ENCODE results near the gene PBX1.

The PBX1 gene

GRCh38 chr1:164659621-164660411 is 100.8 kb downstream of the PBX1 start:
- no peak overlapping the region for H3K4me3 ChIP-seq (ENCODE audit: control insufficient read depth, low read depth, low read length)
- no peak for DNase-seq (ENCODE audit: low read depth)

GRCh38 chr1:164660412-164660772 is 101.4 kb downstream of the PBX1 start:
- DNase-seq (ENCODE audit: low read depth), result peak; percentile 4
- TF ChIP-seq CTCF (IDR thresholded peaks at IDR 0.05; ENCODE audit: control insufficient read depth, insufficient read depth, low read depth, low read length, missing control alignments), result no peak
- H3K4me3 ChIP-seq (ENCODE audit: control insufficient read depth, low read depth, low read length), result no peak overlapping the region

More at GRCh38 chr1:164659621-164660411, 100.8 kb downstream of the PBX1 start:
- no peak for TF ChIP-seq CTCF (IDR thresholded peaks at IDR 0.05; ENCODE audit: control insufficient read depth, insufficient read depth, low read depth, low read length, missing control alignments)

- no peak overlapping the region for H3K4me3 ChIP-seq (ENCODE audit: control insufficient read depth, low read depth, low read length)
- no peak for TF ChIP-seq CTCF (IDR thresholded peaks at IDR 0.05; ENCODE audit: control insufficient read depth, insufficient read depth, low read depth, low read length, missing control alignments)
- no peak for DNase-seq (ENCODE audit: low read depth)
Measured at GRCh38 chr1:164660775-164661174, 101.8 kb downstream of the PBX1 start.

- H3K4me3 ChIP-seq (ENCODE audit: control insufficient read depth, low read depth, low read length), result no peak overlapping the region
- no peak for DNase-seq (ENCODE audit: low read depth)
- no peak for TF ChIP-seq CTCF (IDR thresholded peaks at IDR 0.05; ENCODE audit: control insufficient read depth, insufficient read depth, low read depth, low read length, missing control alignments)
Measured at GRCh38 chr1:164662462-164662861, 103.5 kb downstream of the PBX1 start.

- DNase-seq (ENCODE audit: low read depth), result no peak
- H3K4me3 ChIP-seq (ENCODE audit: control insufficient read depth, low read depth, low read length), result no peak overlapping the region
- no peak for TF ChIP-seq CTCF (IDR thresholded peaks at IDR 0.05; ENCODE audit: control insufficient read depth, insufficient read depth, low read depth, low read length, missing control alignments)
Measured at GRCh38 chr1:164662955-164663354, 104.0 kb downstream of the PBX1 start.

GRCh38 chr1:164664127-164664526 is 105.1 kb downstream of the PBX1 start:
- DNase-seq (ENCODE audit: low read depth), result no peak
- TF ChIP-seq CTCF (IDR thresholded peaks at IDR 0.05; ENCODE audit: control insufficient read depth, insufficient read depth, low read depth, low read length, missing control alignments), result no peak
- H3K4me3 ChIP-seq (ENCODE audit: control insufficient read depth, low read depth, low read length), result no peak overlapping the region
